HG03095 (cell line): ENCODE results near the gene THAP12.
A peak's percentile ranks its signal among the peaks of the same experiment; 100 is the strongest.

ENCODE experiments used
- ATAC-seq: cut with Tn5 transposase; IDR thresholded peaks from one replicate; pipeline ENCODE4 v1.9.1; 2021; ENCODE audit warnings: moderate library complexity; ENCODE audit not compliant: unreplicated experiment

The THAP12 gene

DNA sequence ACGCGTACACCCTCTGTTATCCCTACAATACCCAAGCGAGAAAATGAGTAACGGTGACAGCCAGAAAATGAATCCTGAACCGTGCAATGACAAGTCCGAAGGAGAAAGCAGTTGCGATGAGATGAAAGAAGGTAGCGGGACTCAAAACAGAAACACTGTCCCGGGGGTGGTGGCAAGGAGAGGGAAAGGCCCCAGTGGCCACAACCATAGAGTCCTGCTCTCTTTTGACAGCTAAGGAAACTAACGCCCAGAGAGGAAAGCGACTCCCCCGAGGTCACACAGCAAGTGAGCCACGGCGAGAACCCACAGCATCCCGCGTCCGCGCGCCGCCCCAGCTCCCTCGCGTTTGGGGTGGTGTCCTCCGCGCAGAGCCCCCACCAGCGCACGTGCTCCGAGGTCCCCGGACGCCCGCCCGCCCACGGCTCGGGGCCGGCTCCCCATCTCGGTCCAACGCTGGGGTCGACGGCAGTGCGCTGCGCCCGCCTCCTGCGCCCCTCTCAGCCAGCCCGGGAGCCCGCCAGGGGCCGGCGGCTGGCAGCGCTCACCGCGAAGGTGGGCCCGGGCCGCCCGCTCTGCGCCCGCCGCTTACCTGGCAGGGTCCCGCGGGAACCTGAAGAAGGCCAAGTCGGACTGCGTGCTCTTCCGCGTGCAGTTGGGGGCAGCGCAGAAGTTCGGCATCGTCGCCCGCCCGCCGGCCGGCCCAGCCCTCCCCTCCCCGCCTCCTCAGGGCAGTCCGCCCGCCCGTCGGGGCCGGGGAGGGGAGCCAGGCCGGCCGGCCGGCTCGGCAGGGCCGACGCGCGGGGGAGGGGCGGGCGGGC is 564 bp downstream of the THAP12 start:
- ATAC-seq = no peak

DNA sequence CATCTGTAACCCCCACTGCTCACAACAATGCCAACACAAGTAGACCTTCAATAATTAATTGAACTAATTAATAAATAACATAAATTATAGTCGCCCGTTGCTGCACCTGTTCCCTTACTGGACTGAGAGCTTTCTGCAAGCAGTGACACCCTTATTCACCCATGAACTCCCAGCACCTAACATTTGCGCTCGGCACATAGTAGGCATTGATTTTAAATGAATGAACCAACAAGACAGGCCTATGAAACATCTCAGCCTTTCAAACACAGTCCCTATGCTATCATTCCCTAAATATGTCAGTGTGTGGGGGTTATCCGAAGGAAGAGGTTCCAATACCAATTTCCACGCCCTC is 1.1 kb downstream of the THAP12 start:
- ATAC-seq = no peak

DNA sequence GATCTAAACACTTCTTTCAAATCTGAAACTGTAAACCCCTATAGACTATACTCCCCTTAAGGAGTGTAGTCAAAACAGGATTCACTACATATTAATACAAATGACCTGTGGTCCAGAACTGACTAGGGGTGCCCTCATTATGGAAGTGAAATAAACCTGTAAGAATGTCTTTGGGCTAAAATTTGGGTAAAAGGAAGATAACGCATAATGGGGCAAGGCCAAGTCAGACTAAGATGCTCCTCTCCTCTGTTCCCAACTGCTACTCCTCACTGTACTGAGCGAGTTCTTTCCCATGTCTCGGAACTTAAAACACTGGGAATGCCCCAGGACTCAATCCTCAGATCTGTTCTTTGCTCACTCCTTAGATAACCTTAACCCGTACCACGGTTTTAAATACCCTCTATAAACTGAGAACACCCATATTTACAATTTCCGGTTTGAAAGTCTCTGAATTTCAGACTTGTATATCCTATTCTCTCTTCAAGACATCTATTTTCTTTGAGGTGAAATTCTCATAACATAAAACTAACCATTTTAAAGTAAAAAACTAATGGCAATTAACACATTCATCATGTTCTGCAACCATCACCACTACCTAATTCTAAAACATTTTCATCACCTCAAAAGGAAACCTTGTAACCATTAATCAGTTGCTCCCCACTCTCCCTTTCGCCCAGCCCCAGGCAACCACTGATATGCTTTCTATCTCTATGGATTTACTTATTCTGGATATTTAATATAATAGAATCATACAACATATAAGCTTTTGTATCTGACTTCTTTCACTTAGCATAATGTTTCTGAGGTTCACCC is 4.0 kb downstream of the THAP12 start:
- no peak for ATAC-seq

DNA sequence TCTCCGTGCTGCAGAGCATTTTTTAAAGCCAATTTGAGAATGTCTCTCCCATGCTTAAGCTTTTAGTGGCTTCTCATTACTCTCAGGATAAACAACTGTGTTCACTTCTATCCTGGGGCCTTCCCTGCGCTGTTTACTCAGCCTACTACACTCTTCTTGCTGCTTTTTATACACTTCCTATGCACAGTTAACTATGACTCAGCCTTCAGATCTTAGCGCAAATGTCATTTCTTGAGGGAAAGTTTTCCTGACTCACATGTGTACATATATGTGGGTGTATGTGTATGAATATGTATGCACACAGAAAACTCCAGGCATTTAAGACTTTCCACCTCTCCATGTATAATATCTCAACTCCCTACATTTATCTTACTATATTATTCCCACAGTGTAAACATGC is 9.8 kb downstream of the THAP12 start:
- ATAC-seq = peak; percentile 73

DNA sequence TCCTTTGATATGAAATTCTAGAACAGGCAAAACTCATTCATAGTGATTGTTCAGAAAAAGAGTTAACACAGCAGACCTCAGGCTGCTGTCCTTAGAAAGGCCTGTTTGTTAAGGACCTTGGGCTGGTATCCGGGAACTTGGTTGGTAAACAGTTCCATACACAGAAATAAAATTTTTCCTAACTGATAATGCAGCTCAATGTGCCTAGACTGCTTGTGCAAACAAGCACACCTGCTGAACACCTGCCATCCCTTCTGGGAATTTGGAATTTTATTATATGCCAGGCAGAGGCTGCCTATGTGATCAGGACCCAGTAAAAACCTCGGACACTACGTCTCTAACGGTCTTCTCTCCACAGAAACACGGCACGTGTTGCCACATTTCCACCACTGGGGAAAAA is 11.5 kb downstream of the THAP12 start:
- no peak for ATAC-seq

GRCh38 chr11:76368490-76368889 is 12.4 kb downstream of the THAP12 start:
- ATAC-seq = no peak

- no peak for ATAC-seq
Measured at GRCh38 chr11:76365038-76365679, 15.8 kb downstream of the THAP12 start.

DNA sequence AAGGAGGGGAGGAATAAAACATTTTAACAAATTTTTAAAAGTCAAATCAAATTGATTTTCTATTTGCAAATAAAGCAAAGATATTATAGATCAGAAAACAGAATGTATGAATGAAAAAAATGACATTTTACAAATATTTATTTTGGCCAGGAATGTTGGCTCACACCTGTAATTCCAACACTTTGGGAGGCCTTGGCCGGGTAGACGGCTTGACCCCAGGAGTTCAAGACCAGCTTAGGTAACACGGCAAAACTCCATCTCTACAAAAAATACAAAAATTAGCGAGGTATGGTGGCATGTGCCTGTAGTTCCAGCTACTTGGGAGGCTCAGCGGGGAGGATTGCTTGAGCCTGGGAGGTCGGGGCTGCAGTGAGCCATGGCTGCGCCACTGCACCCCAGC is 18.2 kb downstream of the THAP12 start:
- ATAC-seq = no peak

DNA sequence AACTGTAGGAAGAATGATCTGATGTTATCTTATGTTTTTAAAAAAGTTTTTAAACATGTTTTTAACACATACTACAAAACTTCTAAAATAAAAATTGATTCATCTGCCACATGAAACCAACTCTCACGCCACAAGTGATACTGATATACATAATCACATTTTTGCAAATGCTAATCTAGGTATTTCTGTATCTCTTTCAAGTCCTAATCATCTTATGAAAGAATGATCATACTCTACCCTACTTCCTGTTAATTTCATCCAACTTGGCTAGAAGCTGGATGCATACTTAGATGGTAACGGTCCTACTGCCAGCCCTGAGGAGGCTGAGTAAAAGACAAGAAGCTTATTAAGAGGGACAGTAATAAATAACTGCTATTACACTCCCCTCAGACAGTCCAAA is 19.2 kb downstream of the THAP12 start:
- no peak for ATAC-seq

- ATAC-seq = no peak
Measured at GRCh38 chr11:76361374-76361773, 19.6 kb downstream of the THAP12 start.

DNA sequence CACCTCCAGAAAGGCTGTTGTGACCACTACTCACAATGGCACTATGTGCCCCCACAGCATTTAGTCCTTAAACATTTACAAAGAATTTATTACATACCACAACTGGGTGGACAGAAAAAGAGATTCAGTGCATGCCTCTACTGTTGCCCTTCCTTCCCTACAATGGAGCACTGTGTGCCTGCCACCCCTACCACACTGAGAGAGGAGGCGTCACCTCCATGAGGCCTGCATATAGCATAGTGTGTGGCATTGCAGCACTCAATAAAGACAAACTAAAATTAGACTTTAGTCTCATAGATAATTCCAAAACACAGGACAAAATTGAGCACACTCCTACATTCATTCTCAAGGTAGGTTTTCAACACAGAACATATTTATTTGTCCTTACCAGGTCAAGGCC is 25.8 kb downstream of the THAP12 start:
- no peak for ATAC-seq

DNA sequence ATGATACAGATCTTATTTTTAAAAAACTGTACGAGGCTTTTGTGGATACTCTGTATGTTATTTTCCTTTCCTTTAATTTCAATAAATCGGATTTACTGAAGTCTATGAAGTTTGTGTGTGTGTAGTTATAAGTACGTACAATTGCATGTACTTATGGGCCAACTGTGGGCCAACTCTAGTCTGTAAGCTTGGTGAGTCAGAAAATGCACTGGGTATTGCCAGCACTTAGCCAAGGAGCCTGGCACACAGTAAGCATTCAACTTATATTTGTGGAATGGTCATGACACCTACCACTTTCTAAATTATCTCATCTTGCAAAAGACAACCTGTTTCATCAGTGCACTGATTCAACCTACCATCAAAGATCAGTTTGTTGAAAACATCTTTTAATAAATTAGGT is 32.6 kb downstream of the THAP12 start:
- no peak for ATAC-seq

GRCh38 chr11:76347466-76347865 is 33.5 kb downstream of the THAP12 start:
- no peak for ATAC-seq

GRCh38 chr11:76339221-76339620 is 41.7 kb downstream of the THAP12 start:
- ATAC-seq = no peak

GRCh38 chr11:76337923-76338322 is 43.0 kb downstream of the THAP12 start:
- no peak for ATAC-seq

DNA sequence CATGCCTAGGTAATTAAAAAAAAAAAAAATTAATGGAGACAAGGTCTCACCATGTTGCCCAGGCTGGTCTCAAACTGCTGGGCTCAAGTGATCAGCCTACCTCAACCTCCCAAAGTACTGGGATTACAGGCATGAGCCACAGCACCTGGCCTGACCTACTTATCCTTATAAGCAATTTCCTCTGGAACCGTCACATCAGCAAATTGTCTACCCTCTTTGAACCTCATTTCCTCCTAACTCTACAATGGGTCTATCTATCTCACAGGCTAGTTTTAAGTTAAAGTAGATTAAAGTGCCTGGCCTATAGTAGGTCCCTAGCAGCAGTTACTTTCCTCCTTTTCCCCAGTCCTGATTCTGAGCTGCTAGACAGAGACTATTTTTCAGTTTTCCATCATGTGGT is 43.5 kb downstream of the THAP12 start:
- ATAC-seq = no peak

- ATAC-seq = no peak
Measured at GRCh38 chr11:76336597-76336996, 44.3 kb downstream of the THAP12 start.

DNA sequence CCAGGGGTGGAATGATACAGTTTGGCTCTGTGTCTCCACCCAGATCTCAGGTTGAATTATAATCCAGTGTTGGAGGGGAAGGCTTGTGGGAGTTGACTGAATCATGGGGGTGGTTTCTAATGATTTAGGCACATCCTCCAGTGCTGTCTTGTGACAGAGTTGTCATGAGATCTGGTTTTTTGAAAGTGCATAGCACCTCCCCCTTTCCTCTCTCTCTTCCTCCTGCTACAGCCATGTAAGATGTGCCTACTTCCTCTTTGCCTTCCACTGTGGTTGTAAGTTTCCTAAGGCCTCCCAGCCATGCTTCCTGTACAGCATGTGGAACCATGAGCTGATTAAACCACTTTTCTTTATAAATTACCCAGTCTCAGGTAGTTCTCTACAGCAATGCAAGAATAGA is 45.1 kb downstream of the THAP12 start:
- ATAC-seq = no peak

GRCh38 chr11:76334826-76335389 is 46.0 kb downstream of the THAP12 start:
- no peak for ATAC-seq

GRCh38 chr11:76330651-76331050 is 50.3 kb downstream of the THAP12 start:
- no peak for ATAC-seq

- no peak for ATAC-seq
Measured at GRCh38 chr11:76329983-76330382, 50.9 kb downstream of the THAP12 start.
